NCI-H146 treated with DMSO at 0.1 percent for 48 hours (cell line): ENCODE results near the gene KLHL18.
"Not testable (repeated sequence)": the region's sequence is repeated elsewhere in the genome, so short reads cannot be mapped to it uniquely, and the experiment has no call there.

Source experiments
- DNase-seq: peaks from one replicate; lab custom pipeline; 2025; ENCODE audit not compliant: unreplicated experiment; lab: John Stamatoyannopoulos, UW

KLHL18 gene

GRCh38 chr3:47273564-47273963, 9.2 kb upstream of the KLHL18 start:
- no peak for DNase-seq

DNA sequence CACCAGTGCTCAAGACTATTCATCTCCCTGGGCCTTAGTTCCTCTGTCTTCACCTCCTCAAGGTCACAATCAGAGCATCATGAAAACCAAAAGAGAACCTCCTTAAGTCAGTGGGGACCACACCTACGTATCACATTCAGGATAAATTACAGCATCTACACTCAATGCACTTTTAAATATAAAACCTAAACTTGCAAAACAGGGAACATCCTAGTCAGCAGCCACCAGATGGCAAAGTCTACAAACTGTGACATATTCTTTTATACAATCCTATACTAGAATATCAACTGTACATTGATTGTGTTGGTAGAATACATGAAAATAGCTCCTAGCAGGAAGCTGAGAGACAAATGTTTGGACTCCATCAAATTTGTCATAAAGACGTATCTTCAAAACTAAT, 8.1 kb upstream of the KLHL18 start:
- no peak for DNase-seq

DNA sequence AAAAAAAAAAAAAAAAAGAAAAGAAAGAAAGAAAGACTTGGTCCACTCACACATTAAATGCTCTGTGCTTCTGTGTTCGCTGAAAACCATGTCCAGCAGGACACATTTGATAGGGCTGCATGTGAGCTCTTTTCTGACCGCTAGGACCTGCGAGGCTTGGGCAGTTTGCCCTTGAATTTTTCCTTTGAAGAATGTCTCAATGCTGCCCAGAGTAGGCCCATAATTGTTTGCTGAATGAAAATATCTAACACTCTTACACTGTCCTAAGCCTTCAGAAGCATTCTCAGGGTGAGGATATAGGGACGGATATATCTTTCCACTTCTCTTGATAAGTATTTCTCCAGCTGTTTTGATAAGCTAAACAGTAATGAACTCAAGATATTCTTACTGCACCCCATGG, 6.2 kb upstream of the KLHL18 start:
- DNase-seq = no peak

- no peak for DNase-seq
Measured at GRCh38 chr3:47280519-47280918, 2.2 kb upstream of the KLHL18 start.

DNA sequence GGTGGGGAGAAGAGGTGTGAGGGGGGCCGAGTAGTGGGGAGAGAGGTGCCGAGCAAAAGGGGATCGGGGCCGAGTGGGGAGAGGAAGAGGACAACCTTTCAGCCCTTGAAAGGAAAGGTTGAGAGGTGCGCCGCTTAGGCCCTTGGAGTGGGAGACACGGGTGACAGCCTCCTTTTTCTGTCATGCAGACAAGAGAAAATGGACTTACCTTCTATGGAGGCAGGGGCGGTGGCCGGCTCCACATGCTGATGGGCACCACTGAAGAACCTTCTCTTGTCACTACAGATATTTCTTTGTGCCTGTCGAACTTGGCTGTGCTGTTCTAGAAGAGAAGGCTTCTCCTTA, 421 bp downstream of the KLHL18 start:
- no peak for DNase-seq

GRCh38 chr3:47283591-47284364, 1.0 kb downstream of the KLHL18 start:
- peak; percentile 21 for DNase-seq

GRCh38 chr3:47288966-47289910, 6.5 kb downstream of the KLHL18 start:
- DNase-seq = no peak

- no peak for DNase-seq
Measured at GRCh38 chr3:47291158-47291753, 8.5 kb downstream of the KLHL18 start.

- not testable (repeated sequence) for DNase-seq
Measured at GRCh38 chr3:47291754-47292420, 9.1 kb downstream of the KLHL18 start.

GRCh38 chr3:47293822-47294221, 11.1 kb downstream of the KLHL18 start:
- DNase-seq = no peak

- DNase-seq = no peak
Measured at GRCh38 chr3:47294392-47294791, 11.6 kb downstream of the KLHL18 start.

- no peak for DNase-seq
Measured at GRCh38 chr3:47295322-47295721, 12.6 kb downstream of the KLHL18 start.

DNA sequence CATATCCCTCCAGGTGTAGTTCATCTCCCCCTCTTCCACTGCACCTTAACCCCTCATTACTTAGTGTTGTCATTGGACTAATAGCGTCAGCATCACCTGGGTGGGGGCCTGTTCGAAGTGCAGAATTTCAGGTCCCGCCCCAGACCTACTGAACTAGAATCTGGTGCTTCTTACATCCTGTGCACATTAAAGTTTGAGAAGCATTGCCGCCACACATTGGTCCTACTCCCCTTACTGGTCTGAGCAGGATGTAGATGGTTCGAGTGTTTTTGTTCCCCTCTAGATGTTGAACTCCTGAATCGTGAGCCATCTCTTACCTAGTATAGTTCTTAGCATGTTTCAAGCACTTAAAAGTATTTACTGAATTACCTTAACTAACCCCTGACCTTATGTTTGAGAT, 13.2 kb downstream of the KLHL18 start:
- no peak for DNase-seq

DNA sequence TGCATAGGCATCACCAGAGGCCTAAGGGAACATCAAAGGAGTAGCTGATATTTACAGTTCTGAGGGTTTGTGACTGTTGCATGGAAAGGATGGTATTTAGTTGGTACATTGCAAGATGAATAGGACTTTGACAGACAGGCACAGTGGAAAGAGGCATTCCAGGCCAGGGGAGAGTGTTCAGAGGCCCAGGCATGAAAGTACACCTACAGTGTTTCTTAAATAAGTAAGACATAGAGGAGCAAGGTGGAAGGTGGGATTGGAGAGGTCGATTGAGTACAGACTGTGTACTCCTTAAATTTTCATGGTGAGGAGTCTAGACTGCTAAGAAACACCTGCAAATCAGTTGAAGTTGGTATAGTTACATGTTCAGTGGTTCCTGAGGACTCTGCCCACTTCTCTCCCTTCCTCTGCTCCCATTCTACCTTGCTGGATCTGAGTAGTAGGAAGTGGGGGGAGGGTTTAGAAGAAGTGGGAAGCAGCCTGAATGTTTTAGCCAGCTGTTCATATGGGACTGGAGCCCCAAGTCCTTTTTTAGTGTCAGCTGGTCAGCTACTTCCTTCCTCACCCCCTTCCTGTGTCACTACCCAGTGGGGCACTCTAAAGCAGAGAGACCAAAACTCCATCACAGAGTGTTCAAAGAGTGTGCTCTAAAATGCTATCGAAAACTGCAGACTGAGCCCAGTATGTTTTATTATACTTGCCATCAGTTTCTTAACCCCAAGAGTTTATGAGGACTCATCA, 14.0 kb downstream of the KLHL18 start:
- DNase-seq = no peak

DNA sequence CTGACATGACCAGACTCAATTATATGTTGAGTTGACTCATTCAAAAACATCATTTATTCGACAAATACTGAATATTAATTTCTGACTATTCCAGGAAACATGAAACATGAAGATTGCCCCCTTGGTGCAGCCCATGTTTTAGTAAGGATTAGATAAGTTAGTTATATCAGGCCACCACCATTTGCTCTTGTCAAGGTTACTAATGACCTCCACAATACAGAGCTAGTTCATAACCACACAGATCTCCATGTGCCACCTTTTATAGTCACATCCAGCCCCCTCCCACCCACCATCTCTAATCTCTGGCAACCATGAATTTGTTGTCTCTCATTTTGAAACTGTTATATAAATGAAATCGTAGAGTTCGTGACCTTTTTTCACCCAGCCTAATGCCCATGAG, 15.7 kb downstream of the KLHL18 start:
- no peak for DNase-seq

DNA sequence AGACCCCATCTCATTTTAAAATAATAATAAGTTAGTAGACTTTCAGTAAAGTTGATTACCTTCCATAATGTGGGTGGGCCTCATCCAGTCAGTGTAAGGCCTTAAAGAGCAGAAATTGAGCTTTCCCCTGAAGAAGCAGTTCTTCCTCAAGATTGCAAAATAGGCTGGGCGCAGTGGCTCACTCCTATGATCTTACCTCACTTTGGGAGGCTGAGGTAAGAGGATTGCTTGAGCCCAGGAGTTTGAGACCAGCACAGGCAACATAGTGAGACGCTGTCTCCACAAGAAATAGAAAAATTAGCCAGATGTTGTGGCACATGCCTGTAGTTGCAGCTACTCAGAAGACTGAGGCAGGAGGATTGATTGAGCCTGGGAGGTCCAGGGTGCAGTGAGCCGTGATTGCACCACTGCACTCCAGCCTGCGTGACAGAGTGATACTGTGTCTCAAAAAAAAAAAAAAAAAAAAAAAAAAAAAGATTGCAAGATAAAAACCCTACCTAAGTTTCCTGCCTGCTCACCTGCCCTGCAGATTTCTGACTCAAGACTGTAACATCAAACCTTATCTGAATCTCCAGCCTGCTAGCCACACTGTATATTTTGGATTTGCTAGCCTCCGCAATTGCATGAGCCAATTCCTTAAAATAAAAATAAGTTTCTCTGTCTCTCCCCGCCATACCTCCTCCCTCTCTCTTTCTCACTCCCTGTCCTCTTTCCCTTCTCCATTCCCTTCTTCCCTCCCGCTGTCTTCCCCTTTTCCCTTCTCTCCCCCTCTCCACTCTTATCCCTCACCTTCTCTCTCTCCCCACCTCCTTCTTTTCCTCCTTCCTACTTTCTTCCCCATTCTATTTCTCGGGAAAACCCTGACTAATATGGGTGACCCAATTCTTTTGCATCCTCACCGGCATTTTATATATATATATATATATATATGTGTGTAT, 16.9 kb downstream of the KLHL18 start:
- DNase-seq = no peak

DNA sequence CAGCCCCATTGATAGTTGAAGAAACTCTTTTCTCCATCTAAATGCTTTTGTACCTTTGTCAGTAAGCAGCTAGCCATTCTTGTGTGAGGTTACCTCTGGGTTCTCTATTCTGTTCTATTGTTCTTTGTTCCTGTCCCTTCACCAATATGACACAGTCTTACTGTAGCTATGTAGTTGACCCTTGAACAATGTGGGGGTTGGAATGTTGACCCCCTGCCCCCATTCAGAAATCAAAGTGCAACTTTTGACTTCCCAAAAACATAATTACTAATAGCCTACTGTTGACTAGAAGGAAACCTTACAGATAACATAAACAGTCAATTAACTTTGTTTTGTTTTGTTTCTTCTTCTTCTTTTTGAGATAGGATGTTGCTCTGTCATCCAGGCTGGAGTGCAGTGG, 18.7 kb downstream of the KLHL18 start:
- no peak for DNase-seq

- DNase-seq = no peak
Measured at GRCh38 chr3:47306022-47306421, 23.3 kb downstream of the KLHL18 start.

DNA sequence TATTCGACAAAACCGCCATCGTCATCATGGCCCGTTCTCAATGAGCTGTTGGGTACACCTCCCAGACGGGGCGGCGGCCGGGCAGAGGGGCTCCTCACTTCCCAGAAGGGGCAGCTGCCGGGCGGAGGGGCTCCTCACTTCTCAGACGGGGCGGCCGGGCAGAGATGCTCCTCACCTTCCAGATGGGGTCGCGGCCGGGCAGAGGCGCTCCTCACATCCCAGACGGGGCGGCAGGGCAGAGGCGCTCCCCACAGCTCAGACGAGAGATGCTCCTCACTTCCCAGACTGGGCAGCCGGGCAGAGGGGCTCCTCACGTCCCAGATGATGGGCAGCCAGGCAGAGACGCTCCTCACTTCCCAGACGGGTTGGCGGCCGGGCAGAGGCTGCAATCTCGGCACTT, 26.5 kb downstream of the KLHL18 start:
- DNase-seq = not testable (repeated sequence)

DNA sequence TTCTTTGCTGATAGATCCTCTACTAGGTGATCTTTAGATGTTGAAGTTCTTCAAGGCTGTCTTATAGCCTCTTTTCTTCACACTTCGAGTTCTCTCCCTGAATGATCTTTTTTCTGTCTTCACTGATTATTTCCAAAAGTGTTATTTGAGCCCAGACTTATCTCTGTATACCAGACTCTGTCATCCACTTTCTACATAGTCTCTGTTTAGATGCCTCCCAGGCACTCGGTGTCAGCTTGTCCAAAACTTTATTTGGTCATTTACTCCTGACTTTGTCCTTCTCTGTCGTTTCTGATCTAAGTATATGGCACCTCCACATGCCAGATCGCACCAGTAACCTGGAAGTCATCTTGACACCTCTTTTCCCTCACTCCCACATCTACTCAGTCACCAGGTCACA, 27.6 kb downstream of the KLHL18 start:
- DNase-seq = no peak
